Measurements from ENCODE around the gene FBXO42. TPM values are rescaled to one million over a fixed set of nuclear protein-coding genes. Genes with fewer than 3 reads are reported as not detected.
"Not testable (repeated sequence)": the region's sequence is repeated elsewhere in the genome, so short reads cannot be mapped to it uniquely, and the experiment has no call there.

The FBXO42 gene
- total RNA-seq, 1 experiment from 2014 or later = 11.4 TPM

DNA sequence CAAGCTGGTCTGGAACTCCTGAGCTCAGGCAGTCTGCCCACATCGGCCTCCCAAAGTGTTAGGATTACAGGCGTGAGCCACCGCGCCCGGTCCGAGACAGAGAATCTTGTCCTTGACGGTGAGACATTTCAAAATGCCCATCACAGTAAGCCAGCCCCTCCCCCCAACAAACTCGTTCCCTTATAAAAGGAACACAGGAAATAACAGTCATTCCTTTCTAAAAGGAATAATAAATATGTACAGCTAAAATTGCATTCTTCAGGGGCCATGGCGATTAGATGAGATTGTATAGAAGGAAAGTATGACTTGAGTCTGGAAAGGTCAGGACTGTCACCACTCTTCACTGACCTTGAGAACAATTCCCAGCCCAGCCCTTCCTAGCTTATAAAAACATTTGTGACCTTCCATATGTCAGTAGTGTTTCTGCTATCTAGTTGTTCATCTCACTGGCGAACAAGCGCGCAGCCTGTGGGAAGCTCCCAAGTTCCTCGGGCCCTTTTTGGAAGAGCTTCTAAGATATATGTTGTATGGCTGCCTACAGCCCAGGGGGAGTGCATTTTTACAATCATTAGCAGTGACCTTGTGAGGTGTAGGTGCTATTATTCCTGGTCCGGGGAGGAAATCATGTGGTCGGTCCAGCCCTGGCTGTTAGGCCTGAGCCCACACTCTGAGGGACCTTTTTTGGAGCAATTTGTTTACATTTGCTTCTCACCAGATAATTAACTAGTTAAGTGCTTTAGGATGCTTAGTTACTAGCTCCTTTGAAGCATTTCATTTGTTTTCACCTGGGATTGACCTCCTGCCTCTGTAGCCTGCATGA is 23.5 kb upstream of the FBXO42 start:
- in situ Hi-C loops (cut with HindIII; ENCODE audit: low pct_unique_long_range_greater_than_20kb, low sequenced_read_pairs) = no loop called here
- DNase-seq (ENCODE audit: low read depth) = peak; percentile 74

DNA sequence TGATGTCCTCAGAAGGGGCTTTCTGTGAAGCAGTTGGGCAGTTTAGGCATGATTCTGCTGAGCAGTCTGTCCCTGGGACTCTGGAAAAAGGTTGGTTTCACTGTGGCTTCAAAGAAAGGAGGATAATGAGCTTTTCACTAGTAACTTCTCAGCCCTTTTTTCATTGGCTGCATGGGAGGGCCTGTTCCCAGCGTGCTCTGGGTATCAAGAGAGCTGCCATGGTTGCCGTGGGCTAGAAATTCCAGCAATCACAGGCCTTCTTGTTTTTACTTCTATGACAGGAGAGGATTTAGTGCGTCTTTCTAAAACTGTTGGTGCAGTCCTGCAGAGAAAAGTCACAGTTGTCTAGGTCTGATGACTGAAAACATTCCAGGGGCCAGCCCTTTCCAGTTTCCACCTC is 22.0 kb upstream of the FBXO42 start:
- no peak for DNase-seq (ENCODE audit: low read depth)
- in situ Hi-C loops (cut with HindIII; ENCODE audit: low pct_unique_long_range_greater_than_20kb, low sequenced_read_pairs) = no loop called here

DNA sequence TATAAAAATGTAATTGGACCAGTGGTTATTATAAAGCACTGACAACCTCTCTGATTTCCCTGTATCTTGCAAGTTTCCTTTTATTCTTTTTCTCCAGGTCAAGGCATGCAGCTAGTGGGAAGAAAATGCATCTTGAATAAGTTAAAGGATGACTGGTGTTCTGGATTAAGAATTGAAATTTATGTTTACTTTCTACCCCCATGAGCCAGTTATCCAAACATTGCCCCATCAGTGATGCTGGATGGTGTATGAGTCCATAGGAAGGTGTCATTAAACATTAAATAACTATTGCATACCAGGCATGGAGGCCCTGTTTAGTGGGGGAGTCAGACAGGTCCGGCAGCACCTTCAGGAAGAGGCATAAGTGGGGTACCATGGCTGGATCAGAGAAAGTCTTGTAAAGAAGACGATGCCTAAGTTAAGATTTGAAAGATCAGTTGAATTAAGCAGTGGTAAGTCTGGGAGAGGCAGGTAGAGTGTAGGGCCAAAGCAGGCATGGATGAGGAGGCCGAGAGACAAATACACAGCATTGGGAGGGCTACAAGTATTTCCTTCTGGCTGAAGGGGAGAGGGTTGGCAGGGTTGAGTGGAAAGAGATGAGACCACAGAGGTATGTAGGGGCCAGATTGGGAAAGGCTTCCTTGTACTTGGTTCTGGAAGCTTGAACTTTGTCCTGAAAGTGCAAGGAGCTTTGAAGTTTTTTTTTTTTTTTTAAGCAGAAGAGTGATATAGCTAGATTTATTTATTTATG is 20.4 kb upstream of the FBXO42 start:
- in situ Hi-C loops (cut with HindIII; ENCODE audit: low pct_unique_long_range_greater_than_20kb, low sequenced_read_pairs) = no loop called here
- DNase-seq (ENCODE audit: low read depth) = peak; percentile 68

DNA sequence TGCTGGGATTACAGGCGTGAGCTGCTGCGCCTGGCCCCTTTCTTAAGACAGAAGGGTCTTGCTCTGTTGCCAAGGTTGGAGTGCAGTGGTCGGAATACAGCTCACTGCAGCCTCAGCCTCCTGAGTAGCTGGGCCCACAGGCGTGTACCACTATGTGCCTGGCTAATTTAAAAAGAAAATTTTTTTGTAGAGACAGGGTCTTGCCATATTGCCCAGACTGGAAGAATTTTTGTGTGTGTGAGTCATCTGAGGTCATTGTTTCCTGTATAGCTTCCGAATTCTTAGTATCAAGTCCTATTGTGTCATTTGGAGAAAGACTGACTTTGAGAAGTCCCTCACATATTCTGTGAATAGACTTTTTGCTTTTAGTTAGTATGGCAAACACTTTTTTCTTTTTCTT is 19.4 kb upstream of the FBXO42 start:
- in situ Hi-C loops (cut with HindIII; ENCODE audit: low pct_unique_long_range_greater_than_20kb, low sequenced_read_pairs) = no loop called here

DNA sequence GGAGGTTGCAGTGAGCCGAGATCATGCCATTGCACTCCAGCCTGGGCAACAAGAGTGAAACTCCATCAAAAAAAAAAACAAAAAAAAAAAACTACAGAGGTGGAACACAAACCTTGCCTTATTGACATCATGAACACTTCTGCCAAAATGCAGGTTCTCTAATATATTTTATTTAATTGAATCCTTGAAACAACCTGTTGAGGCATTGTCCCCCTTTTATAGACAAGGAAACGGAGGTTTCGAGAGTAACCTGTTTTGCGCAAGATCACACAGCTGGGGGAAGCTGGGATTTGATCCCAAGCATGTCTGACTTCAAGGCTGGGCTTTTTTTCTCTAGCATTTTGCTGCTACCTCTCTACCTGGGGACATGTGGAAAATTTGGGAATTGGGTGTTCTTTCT is 17.5 kb upstream of the FBXO42 start:
- in situ Hi-C loops (cut with HindIII; ENCODE audit: low pct_unique_long_range_greater_than_20kb, low sequenced_read_pairs) = no loop called here
- DNase-seq (ENCODE audit: low read depth) = no peak

More for the DNA sequence above, 19.4 kb upstream of the FBXO42 start:
- no peak for DNase-seq (ENCODE audit: low read depth)

DNA sequence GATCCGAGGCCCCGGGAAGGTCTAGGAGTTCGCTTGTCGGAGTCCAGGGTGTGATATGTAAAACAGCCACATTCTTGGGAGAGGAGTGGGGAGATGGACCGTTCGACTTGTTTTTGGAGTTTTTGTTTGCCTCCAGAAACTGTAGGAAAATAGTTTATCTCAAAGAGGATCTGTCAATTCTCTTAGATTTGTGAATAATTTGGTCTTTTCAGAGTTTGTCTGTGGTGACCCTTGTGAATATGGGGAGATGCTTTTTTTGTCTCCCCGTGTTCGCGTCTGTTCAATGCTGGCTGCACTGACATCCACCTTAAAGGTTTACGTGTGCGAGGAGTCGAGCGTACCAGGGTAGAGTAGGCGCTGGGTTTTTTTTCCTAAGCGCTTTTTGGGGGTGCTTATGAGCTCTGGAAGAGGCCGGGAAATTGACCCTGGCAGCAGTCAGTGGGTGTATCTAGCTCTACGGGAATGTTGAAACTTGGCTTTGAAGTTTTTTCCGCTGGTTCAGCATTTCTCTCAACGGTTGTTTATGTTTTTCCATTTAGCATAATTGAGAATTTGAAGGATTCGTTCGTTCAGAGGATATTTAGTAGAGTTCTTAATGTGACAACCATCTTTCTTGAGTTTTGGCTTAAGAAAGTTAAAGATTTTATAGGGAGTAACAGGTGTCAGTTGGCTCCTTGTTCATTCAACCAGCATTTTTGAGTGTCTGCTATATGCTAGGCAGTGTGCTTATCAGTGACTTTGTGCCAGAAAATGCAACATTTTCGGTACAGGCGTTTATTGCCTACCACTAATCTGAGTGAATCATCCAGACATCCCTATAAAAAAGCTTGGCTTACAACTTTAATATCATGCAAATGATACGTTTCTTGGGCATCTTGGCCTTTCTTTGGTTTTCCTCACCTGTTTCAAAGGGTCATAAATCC is 15.9 kb upstream of the FBXO42 start:
- in situ Hi-C loops (cut with HindIII; ENCODE audit: low pct_unique_long_range_greater_than_20kb, low sequenced_read_pairs) = no loop called here
- no peak for DNase-seq (ENCODE audit: low read depth)

DNA sequence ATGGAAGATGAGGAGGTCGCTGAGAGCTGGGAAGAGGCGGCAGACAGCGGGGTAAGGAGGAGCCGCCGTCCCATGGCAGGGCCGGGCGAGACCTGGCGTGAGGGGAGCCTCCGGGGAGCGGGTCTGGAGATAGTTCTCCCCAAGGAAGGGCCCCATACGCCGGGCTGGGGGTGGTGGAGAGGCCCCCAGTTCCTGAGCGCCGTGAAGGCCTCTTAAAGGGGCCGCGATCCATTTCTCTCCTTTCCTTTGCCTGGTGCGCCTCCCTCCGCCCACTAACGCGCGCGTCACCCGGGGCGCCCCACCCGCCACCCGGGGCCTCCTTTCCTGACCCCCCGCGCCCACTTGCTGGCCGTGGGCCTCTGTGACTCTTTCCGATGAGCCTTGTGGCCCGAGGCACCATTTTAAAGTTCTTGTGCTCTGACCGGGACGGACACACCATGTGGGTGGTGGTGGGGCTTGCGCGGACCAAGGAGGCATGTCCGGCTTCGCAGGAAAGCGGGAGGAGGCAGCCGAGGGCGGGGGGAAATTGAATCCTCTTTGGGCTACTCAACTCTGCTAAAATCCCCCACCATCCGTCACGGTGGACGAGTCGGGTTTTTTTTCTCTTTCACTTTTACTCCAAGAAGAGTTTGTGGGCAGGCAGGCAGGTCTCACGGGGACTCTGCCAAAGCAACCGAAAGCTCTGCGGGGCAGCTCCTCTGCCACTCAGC is 15.1 kb upstream of the FBXO42 start:
- in situ Hi-C loops (cut with HindIII; ENCODE audit: low pct_unique_long_range_greater_than_20kb, low sequenced_read_pairs) = no loop called here
- peak; percentile 94 for DNase-seq (ENCODE audit: low read depth)

DNA sequence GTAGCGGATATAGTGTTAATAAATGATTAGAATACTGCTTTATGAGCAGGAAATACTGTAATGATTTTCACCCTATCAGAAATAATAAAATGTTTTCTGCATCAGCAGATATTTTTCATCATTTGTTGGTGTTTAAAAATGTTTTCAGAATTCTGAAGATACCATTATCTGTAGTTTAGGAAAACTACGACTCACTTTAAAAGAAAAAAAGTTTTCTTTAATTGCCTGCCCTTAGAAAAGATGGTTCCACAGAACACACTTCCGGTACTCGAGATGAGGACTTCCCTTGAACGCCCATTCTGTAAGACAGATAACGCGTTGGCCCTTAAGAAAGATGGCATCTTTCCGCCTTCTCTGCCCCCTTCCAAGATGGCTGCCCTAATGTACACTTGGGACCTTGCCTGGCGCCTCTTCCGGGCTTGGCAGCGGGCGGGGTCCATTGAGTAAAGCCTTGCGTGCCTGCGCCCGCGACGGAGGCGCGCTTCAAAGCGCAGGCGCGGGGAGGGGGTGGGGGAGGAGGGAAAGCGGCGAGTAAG is 14.5 kb upstream of the FBXO42 start, which contains the start of gene SZRD1:
Gene SZRD1, plus strand, starts transcription at position 521 of the 536 bp plus-strand sequence. CDS start 16 bp downstream, outside the sequence.
- in situ Hi-C loops (cut with HindIII; ENCODE audit: low pct_unique_long_range_greater_than_20kb, low sequenced_read_pairs) = no loop called here

DNA sequence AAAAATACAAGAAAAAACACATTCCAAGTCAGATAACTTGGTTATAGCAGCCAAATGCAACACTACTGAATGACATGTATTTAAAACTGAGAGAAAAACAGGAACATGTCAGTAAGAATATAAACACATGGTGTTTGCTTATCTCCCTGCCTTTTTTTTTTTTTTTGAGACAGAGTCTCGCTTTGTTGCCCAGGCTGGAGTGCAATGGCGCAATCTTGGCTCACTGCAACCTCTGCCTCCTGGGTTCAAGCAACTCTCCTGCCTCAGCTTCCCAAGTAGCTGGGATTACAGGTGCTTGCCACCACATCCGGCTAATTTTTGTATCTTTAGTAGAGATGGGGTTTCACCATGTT is 12.8 kb upstream of the FBXO42 start:
- in situ Hi-C loops (cut with HindIII; ENCODE audit: low pct_unique_long_range_greater_than_20kb, low sequenced_read_pairs); DNase-seq (ENCODE audit: low read depth): not testable (repeated sequence)

More for the DNA sequence above, 14.5 kb upstream of the FBXO42 start, which contains the start of gene SZRD1:
- DNase-seq (ENCODE audit: low read depth) = peak; percentile 99

DNA sequence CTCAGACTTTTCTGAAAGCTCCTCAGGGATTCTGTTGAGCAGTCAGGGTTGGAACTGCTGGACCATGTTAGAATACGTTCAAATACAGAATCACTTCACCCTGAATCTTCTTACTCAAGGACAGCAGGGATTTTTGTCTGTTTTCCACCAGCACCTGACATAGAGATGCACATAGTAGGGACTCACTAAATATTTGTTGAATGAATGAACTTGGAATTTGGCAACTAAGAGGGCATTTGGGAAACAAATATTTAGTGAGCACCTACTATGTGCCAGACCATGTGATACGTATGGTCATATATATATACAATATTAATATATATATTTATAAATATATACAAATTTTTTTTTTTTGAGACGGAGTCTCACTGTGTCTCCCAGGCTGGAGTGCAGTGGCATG is 4.6 kb upstream of the FBXO42 start:
- in situ Hi-C loops (cut with HindIII; ENCODE audit: low pct_unique_long_range_greater_than_20kb, low sequenced_read_pairs) = no loop called here
- DNase-seq (ENCODE audit: low read depth) = no peak

DNA sequence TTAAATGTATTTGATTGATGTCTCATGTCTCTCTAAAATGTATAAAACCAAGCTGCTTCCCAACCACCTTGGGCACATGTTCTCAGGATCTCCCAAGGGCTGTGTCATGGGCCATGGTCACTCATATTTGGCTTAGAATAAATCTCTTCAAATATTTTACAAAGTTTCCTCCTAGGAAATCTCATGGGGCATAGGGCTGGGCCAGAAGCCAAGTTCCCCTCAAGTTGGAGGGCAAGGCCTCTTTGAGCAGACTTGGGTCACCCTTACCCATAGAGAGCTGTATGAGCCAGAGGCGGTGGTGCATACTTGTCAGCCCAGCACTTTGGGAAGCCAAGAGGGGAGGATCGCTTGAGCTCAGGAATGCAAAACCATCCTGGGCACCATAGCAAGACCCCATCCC is 2.3 kb upstream of the FBXO42 start:
- in situ Hi-C loops (cut with HindIII; ENCODE audit: low pct_unique_long_range_greater_than_20kb, low sequenced_read_pairs) = no loop called here
- DNase-seq (ENCODE audit: low read depth) = no peak

DNA sequence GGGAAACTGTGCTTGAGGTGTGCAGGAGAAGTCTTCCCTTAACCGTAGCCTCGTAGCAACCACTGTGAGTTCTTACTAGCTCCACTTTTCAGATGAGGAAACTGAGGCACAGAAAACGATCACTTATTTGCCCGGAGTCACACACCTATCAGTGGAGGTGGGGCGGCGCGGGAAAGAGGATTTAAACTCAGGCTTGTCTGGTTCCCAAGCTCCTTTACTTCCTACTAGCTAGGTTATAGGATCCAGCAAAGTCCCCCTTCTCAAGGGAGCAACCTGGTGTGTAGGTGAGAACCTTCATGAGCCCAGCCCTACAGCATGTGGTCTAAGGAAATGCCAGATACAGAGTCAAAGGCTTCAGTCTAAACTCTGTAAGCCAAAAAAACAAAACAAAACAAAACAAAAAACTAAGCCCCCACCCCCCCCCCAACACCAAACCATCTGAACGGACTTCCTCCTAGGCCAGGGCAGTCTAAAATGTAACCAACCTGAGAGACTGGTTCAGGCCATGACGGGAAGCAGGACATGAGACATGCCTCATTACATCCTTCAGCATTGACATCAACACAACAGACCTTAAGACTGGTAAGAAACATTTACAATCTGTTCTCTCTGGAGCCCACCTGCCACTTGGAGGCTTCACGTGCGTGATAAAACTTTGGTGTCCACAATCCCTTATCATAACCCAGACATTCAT is 709 bp upstream of the FBXO42 start:
- no peak for DNase-seq (ENCODE audit: low read depth)
- in situ Hi-C loops (cut with HindIII; ENCODE audit: low pct_unique_long_range_greater_than_20kb, low sequenced_read_pairs) = no loop called here

DNA sequence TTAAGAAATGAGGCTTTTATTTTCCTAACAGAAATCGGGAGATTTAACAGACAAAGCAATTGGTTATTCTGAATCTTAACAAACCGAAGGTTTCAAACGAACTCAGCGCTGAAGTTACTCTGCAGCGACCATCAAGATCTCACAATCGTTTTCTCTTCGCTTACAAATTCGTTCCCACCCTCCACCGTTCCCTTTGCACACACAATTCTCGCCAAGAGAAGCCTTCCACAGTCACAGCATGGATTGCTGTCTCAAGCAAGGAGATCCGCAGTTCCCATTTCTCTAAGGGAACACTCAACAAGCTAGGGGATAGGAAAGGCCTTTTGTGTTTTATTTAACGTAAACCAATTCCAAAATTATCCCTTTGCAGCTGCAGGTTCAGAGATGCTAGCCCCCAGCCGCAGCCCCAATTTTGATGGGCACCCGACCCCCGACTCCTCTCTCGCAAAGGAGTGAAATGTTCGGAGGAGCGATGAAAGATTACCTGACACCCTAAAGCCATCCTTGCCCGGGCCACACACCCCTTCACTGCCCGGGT is 755 bp downstream of the FBXO42 start:
- in situ Hi-C loops (cut with HindIII; ENCODE audit: low pct_unique_long_range_greater_than_20kb, low sequenced_read_pairs) = no loop called here
- no peak for DNase-seq (ENCODE audit: low read depth)

DNA sequence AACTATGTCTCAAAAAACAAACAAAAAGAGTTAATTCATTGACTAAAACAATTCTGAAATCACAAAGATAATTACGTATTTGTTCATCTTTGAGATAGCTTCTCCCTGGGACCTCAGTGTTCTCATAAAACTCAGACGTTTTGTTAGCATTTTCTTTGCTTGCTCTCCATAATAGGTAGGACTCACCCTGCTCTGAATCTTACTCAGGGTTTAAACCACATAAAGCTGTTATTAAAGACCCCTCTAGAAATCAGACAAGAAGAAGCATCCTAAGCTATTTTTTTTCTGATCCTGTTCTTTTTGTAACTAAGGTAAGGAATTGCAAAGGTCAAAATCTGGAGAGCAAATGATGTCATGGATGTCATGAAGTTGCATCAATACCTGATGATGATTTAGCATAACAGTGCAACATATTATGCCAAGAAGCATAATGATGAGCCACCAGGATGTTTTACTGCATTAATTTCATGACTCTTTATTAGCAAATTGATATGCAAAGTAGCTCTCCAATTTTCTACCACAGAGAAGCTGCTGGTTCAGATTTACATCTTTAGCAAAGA is 2.4 kb downstream of the FBXO42 start:
- in situ Hi-C loops (cut with HindIII; ENCODE audit: low pct_unique_long_range_greater_than_20kb, low sequenced_read_pairs) = no loop called here
- no peak for DNase-seq (ENCODE audit: low read depth)

DNA sequence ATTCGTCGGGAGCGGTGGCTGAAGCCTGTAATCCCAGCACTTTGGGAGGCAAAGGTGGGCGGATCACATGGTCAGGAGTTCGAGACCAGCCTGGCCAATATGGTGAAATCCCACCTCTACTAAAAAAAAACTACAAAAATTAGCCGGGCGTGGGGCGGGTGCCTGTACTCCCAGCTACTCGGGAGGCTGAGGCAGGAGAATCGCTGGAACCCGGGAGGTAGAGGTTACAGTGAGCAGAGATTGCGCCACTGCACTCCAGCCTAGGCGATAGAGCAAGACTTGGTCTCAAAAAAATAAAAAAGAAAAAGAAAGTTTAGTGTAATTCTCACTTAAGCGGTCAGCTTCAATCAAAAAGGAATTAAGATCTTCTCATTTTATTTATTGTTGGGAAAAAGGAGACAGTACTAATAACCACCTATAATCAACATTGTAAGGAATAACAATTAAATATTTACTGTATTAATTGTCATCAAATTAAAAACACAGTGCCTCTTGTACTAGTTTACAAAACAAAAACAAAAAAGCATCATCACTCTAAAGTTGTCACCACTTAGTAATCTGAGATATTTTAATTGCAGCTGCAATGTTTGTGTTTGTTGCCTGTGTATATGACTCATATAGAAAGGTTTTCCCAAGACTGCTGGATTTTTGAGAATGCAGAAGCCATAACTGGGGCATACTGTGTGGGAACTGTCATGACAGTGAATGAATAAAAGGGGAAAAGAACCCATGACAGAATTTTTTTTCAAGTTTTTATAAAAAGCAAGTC is 3.7 kb downstream of the FBXO42 start:
- in situ Hi-C loops (cut with HindIII; ENCODE audit: low pct_unique_long_range_greater_than_20kb, low sequenced_read_pairs) = no loop called here
- DNase-seq (ENCODE audit: low read depth) = peak; percentile 47

DNA sequence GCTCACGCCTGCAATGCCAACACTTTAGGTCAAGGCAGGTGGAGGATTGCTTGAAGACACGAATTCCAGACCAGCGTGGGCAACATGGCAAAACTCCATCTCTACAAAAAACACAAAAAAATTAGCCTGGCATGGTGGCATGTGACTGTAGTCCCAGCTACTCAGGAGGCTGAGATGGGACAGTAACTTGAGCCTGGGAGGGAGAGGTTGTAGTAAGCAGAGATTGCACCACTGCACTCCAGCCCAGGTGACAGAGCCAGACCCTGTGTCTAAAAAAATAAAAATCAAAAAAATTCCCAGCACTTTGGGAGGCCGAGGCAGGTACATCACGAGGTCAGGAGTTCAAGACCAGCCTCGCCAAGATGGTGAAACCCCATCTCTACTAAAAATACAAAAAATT is 9.0 kb downstream of the FBXO42 start:
- in situ Hi-C loops (cut with HindIII; ENCODE audit: low pct_unique_long_range_greater_than_20kb, low sequenced_read_pairs) = not testable (repeated sequence)

More for the DNA sequence above, 9.0 kb downstream of the FBXO42 start:
- not testable (repeated sequence) for DNase-seq (ENCODE audit: low read depth)
